Measurements from ENCODE around the gene TALDO1.
A peak's percentile ranks its signal among the peaks of the same experiment; 100 is the strongest.
"Not testable (repeated sequence)": the region's sequence is repeated elsewhere in the genome, so short reads cannot be mapped to it uniquely, and the experiment has no call there.

TALDO1 gene

DNA sequence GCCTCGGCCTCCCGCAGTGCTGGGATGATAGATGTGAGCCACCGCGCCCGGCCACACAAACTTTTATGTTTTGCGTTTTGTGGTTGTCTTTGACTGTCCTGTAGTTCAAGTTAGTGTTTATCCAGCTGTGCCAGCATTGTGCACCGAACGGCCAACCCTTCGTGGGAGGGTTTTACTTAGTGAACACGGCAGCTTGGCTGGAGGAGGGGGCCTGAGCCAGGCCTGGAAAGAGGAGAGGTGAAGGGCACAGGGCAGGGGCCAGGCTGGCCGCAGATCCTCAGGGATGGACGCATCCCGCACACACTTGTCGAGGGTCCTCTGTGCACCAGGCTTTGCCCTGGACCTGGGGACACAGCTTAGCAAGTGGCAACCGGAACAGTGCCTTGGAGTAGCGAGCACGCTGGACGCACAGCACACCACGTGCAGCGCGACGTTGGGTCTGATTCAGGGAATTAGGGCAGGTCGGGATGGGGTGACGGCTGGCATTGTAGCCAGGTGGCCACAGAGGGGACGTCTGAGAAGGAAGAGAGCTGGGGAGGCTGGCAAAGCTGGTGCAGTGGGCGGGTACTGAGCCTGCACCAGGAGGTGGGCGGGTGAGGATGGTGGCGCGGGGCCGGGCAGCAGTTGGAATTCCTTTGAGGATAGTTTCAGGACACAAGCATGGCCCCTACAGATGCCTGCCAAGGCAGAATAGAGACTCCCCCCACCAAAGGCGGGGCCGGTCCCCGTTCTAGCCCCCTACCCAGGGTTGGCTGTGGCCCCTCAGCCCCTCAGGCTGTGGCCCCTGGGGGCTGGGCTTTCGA is 27.8 kb upstream of the TALDO1 start:
- no peak for DNase-seq

GRCh38 chr11:720017-720641 is 27.1 kb upstream of the TALDO1 start:
- DNase-seq, result no peak

- peak; percentile 49 to 53 for DNase-seq
Observed at GRCh38 chr11:720642-721246, 26.5 kb upstream of the TALDO1 start.

GRCh38 chr11:721247-721740 is 26.0 kb upstream of the TALDO1 start:
- DNase-seq, result no peak

GRCh38 chr11:721741-722345 is 25.4 kb upstream of the TALDO1 start:
- peak; percentile 50 to 57 for DNase-seq

GRCh38 chr11:722346-722811 is 24.9 kb upstream of the TALDO1 start:
- no peak for DNase-seq

- peak in 1 of 2 experiments; percentile 50 for DNase-seq
Observed at GRCh38 chr11:723120-723883, 24.0 kb upstream of the TALDO1 start.

DNA sequence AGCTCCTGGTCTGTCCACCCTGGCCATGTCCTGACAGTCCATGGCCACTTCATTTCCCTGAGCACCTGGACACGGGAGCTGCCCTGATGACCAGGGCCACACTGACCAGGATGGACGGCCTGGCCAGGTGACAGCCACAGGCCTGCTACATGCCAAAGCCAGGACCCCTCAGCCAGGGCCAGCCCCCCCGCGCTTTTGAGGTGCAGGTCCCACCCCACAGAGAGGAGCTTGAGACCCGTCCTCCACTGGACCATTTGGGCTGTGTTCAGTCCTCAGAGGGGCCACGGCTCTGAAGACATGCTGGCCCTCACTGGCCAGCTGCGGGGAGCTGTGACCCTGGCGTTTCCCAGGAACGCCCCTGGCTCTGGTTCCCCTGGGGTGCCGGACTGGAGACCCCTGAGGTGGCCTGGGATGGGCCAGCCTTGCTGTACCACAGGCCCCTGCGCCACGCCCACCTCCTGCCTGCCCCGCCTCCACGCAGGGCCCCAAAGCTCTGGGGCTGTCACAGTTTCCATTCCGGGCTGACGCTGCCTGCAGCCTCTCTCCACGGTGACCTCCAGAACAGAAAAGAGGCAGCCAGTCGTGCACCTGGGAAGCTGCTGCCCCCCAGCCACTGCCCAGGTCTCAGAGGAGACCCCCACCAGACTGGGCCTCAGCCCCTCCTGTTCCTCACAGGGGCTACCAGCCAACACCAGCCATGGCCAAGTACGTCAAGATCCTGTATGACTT is 23.1 kb upstream of the TALDO1 start:
- peak in 1 of 2 experiments; percentile 42 for DNase-seq

DNA sequence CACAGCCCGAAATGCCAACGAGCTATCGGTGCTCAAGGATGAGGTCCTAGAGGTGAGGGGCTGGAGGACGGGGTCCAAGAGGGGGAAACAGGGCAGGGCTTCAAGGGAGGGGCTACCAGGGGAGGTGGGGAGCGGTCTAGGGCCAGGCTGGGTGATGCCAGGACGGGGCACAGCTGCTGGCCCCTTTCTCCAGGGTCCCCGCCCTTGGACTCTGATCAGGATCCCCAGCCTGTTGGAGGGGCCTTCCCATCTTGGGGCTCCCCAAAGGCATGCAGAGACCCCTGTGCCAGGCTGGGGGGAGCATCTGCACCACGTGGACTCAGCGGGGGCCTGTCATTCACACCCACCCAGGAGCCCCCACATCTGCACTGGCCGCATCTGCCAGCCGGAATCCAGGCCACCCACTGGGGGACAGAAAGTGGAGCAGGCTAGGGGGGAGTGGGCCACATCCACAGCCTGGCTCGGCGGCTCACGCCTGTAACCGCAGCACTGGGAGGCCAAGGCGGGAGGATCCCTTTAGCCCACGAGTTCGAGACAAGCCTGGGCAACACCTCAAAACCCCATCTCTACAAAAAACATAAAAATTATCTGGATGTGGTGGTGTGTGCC is 22.4 kb upstream of the TALDO1 start:
- no peak for DNase-seq

- no peak for DNase-seq
Observed at GRCh38 chr11:725624-726202, 21.6 kb upstream of the TALDO1 start.

GRCh38 chr11:726278-727220 is 20.7 kb upstream of the TALDO1 start:
- DNase-seq, result peak; percentile 53 to 59

DNA sequence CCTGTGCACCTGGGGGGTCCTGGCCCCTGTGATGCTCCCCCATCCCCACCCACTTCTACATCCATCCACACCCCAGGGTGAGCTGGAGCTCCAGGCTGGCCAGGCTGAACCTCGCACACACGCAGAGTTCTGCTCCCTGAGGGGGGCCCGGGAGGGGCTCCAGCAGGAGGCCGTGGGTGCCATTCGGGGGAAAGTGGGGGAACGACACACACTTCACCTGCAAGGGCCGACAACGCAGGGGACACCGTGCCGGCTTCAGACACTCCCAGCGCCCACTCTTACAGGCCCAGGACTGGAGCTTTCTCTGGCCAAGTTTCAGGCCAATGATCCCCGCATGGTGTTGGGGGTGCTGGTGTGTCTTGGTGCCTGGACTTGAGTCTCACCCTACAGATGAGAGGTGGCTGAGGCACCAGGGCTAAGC is 20.0 kb upstream of the TALDO1 start:
- DNase-seq, result no peak

DNA sequence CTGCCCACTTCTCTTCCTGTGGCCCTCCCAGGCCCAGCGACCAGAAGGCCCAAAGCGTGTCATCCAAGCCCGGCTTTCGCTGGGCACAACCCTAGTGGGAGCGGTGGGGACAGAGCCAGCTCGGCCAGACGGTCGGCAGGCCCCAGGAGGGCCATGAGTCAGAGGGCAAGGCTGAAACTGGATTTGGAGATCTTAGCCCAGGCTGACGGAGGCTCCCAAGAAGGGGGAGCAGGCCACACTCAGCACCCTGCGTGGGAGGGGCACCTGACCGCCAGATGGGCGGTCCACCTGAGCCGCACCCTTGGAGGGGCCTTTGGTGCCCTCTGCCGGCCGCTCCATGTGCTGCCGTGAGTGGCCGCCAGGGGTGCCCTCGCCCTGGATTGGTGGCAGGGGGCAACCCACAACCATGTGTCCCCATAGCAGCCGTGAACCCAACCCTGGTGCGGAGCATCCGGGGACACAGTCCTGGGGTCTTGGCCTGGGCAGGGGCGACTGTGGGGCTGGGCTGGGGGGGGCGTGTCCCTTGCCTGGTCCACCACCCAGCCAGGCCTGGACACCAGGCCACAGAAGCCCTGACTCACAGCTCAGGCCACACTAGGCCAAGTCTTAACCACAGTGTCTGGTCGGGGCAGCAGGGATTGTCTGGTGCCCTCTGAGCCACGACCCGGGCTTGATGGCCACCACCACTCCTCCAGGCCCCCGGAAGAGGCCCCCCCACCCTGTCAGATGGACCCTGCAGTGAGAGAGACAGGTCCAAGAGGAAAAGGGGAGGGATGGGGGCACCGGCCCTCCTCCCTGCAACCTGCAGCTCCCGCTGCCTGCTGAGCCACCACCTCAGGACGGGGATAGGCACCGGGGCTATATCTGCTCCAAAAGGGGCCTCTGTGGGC is 19.2 kb upstream of the TALDO1 start:
- peak; percentile 87 to 90 for DNase-seq

DNA sequence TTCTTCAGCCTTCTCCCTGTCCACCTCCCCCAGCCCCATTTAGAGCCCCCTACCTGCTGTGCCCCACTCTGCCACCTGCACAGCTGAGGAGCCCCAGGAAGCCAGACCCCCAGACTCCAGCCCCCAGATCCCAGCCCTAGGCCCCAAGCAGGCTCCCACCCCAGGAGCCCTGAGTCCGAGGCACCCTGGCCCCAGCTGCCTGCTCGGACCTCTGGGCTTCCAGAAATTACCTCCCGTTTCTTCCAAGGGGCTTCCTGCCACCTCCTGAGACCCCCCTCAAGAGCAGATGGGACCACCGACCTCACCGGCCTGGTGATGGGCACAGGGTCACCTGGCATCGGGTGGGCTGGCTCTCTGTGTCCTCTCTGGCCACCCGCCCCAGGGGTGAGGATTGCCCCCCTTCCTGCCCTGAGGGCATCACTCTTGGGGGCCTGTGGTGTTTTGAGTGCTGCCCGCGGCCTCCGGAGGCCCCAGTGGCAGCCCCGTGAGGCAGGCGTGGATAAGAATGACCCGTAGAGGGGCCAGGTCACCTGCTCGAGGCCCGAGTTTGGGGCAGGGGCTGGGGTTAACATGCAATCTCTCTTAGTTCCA is 18.3 kb upstream of the TALDO1 start:
- no peak for DNase-seq

DNA sequence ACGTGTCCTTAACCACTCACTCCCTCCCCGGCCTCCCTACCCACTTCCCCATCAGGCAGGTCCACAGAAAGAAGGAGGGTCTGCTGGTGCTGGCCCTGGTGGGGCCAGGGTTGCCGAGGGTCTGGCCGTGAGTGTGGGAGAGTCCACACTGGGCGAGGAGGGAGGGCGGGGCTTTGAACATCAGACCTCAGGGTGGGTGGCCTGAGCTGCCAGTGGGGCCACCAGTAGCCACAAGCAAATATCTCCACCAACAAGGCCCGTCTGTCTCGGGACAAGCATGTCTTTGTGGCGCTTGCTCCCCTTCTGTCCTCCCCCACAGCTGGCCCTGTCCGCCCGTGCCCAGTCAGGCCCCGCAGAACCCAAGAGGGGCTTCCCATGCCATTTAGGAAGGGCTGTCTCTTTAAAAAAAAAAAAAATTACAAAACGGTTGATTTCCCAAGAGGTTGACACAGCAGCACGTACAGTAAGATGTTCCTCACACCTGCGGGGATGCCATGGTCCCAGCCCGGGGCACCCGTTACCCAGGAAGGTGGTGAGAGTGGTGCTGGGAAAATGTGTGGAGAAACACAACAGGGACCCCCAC is 17.7 kb upstream of the TALDO1 start:
- no peak for DNase-seq

DNA sequence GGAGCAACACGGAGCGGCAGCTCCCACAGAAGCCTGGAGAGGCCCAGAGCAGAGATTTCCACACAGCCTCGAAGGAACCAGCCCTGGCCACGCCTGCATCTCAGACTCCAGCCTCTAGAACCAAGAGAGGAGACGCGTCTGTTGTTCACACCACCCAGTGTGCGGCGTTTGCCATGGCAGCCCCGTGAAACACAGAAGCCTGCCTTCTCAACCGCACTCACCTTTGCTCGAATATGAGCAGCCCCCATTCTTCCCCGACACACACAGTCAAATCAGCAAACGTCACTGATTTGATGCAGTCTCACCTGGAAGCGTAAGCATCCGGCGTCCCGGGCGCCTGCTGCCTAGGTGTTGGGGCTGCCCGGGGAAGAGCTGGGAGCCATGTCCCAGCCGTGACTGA is 14.2 kb upstream of the TALDO1 start:
- DNase-seq, result no peak

DNA sequence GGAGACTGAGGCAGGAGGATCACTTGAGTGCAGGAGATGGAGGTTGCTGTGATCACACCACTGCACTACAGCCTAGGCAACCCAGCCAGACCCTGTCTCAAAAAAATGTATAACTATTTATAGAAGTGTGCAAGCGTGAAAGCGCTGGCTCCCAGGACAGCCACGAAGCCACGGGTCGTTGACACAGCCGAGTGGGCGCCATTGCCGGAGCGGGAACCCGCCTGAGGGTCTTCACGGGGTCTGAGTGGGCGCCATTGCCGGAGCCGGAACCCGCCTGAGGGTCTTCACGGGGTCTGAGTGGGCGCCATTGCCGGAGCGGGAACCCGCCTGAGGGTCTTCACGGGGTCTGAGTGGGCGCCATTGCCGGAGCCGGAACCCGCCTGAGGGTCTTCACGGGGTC is 12.7 kb upstream of the TALDO1 start:
- DNase-seq, result not testable (repeated sequence)

- DNase-seq, result no peak
Observed at GRCh38 chr11:737366-737765, 9.9 kb upstream of the TALDO1 start.

Measured in activated CD4-positive, alpha-beta T cell treated with anti-CD3 and anti-CD28 coated beads, Interleukin-2, amount 50 U/mL, for 48 hours (primary cell).